ENCODE measurements around the gene RWDD3.

Gene RWDD3

DNA sequence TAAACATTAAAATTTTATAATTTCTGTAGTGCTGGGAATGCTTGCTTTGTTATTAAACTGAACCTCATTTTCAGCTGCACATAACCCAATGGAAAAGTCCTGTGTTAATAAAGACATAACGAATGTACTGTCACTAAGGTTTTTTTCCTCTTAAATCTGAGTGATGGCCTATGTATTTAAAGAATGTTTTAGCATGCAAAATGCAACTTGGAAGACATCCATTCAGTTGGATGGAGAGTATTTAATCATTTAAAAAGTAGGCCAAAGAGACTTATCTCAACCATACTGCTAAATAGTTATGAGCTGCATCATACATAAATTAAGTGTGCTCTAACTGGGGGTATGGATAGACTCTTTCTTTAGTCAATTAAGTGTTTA is 48.5 kb downstream of the RWDD3 start:
- no peak for DNase-seq (ENCODE audit: low read depth)

DNA sequence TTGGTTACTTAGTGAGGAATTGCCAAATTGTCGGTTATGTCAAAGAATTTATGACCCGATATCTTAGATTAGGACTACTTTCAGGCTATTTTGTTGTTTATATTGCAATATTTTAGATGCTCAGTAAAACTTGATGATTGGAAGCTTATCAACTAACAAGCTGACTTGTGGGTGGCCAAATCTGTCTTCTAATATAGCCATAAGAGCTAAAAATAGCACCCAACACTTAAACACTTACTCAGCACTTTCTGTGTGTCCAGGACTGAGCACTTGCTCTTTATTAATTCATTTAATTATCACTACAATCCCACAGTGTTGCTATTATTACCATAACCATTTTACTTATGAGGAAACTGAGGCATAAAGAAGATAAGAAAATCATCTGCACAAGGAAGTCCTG is 50.4 kb downstream of the RWDD3 start:
- no peak for DNase-seq (ENCODE audit: low read depth)

DNA sequence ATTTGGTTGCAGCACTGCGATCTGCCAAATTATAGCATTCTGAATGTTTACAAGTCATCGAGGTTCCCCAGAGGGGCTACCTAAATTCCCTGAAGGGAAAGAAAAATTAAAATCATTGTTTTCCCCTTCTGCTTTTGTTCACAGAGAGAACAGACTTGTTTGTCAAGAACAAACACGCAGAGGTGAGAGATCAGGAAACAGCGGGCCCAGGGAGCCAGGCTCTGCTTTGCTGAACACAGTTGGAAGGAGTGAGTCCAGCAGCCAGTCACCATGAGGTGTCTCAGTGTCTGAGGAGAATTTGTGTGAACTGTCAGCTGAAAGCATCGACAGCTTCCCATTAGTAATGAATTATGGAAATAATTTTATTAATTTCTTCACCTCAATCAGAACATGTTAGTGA is 52.5 kb downstream of the RWDD3 start:
- DNase-seq (ENCODE audit: low read depth): no peak

DNA sequence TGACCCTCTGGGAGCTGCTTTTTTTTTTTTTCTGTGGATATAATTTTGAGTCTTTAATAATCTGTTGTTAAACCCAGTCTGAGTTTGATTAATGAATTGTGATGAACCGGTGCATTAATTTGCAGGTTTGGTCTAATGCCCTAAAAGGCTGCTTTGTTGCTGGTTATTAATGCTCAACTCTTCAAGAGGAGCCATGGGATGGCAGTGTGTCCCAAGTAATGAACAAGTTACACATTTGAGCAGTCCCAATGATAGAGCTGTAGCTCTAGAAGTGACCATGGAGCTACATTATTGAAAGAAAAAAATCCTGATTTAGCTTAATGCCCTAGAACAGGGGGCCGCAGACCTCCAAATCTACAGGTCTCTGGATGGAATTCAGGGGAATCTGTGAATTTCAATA is 53.1 kb downstream of the RWDD3 start:
- DNase-seq (ENCODE audit: low read depth): no peak

DNA sequence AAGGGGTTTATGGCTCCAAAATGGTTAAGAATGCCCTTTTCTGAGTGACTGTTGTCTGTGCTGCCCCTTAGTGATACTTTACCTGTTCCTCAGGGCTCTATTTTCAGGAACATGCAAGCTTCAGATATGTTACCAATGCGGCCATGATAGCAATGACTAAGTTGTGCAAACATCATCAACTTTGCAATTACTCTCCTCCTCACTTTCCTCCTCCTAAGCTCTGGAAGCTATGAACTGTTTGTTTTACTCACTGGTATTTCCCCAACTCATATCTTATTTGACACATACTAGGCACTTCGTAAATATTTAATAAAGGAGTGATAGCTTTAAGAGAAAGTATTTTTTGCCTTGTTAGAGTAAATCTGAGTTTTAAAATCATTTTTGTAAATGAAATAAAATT is 53.8 kb downstream of the RWDD3 start:
- no peak for DNase-seq (ENCODE audit: low read depth)

All from activated T-cell treated with anti-CD3 and anti-CD28 coated beads for 1 hour (primary cell).